NCI-H1048 (cell line): ENCODE results near the gene RPS10.

Experiments
- DNase-seq: peaks from one replicate; lab custom pipeline; 2025; lab: John Stamatoyannopoulos, UW

The RPS10 gene

GRCh38 chr6:34370361-34370760 lies 55.5 kb downstream of the RPS10 start:
- DNase-seq, result no peak

- no peak for DNase-seq
These were observed 56.5 kb downstream of the RPS10 start for GRCh38 chr6:34369385-34369784.
